HEK293 (cell line): ENCODE results near the gene WDR75.

ENCODE experiments used
- ELK4 ChIP-seq: IDR thresholded peaks from 2 replicates; pipeline ENCODE4 v1.6.1; 2011; ENCODE audit warnings: mild to moderate bottlenecking, low read depth, low read length, borderline replicate concordance
- GLIS2 ChIP-seq: fragments of 450-650 bp; formaldehyde crosslinking; IDR thresholded peaks from 2 replicates; pipeline ENCODE4 v1.5.1; 2016; ENCODE audit warnings: missing biosample characterization, missing genetic modification characterization
- KLF1 ChIP-seq: fragments of 450-650 bp; formaldehyde crosslinking; IDR thresholded peaks from 2 replicates; pipeline ENCODE4 v1.5.1; 2016; ENCODE audit warnings: missing biosample characterization, missing genetic modification characterization
- KLF10 ChIP-seq: fragments of 450-650 bp; IDR thresholded peaks from 2 replicates; pipeline ENCODE4 v1.5.1; 2018; ENCODE audit warnings: missing biosample characterization, mild to moderate bottlenecking, missing genetic modification characterization
- KLF8 ChIP-seq: fragments of 450-650 bp; formaldehyde crosslinking; IDR thresholded peaks from 2 replicates; pipeline ENCODE4 v1.5.1; 2016; ENCODE audit warnings: missing biosample characterization, missing genetic modification characterization
- KLF9 ChIP-seq: fragments of 450-650 bp; formaldehyde crosslinking; IDR thresholded peaks from 2 replicates; pipeline ENCODE4 v1.5.1; 2016; ENCODE audit warnings: missing biosample characterization, missing genetic modification characterization, low read depth
- OSR2 ChIP-seq: fragments of 450-650 bp; formaldehyde crosslinking; IDR thresholded peaks from 2 replicates; pipeline ENCODE4 v1.5.1; 2016; ENCODE audit warnings: missing biosample characterization, missing genetic modification characterization
- SP7 ChIP-seq: fragments of 450-650 bp; formaldehyde crosslinking; IDR thresholded peaks from 2 replicates; pipeline ENCODE4 v1.5.1; 2016; ENCODE audit warnings: missing biosample characterization, missing genetic modification characterization
- YY1 ChIP-seq: fragments of 450-650 bp; formaldehyde crosslinking; IDR thresholded peaks from 2 replicates; pipeline ENCODE4 v1.5.1; 2018; ENCODE audit warnings: missing biosample characterization, missing genetic modification characterization
- ZNF114 ChIP-seq: fragments of 450-650 bp; formaldehyde crosslinking; IDR thresholded peaks from 2 replicates; pipeline ENCODE4 v1.5.0; 2017; ENCODE audit warnings: missing biosample characterization, missing genetic modification characterization
- ZNF16 ChIP-seq: fragments of 450-650 bp; formaldehyde crosslinking; IDR thresholded peaks from 2 replicates; pipeline ENCODE4 v1.5.1; 2016; ENCODE audit warnings: low read depth, missing biosample characterization, missing genetic modification characterization
- ZNF169 ChIP-seq: fragments of 450-650 bp; formaldehyde crosslinking; IDR thresholded peaks from 2 replicates; pipeline ENCODE4 v1.5.1; 2016; ENCODE audit warnings: missing biosample characterization, missing genetic modification characterization
- ZNF239 ChIP-seq: fragments of 450-650 bp; formaldehyde crosslinking; IDR thresholded peaks from 2 replicates; pipeline ENCODE4 v1.5.1; 2016; ENCODE audit warnings: missing biosample characterization, missing genetic modification characterization
- ZNF391 ChIP-seq: fragments of 450-650 bp; formaldehyde crosslinking; IDR thresholded peaks from 2 replicates; pipeline ENCODE4 v1.5.1; 2016; ENCODE audit warnings: low read depth, missing biosample characterization, missing genetic modification characterization, borderline replicate concordance
- ZNF544 ChIP-seq: fragments of 450-650 bp; formaldehyde crosslinking; IDR thresholded peaks from 2 replicates; pipeline ENCODE4 v1.5.0; 2017; ENCODE audit warnings: missing biosample characterization, missing genetic modification characterization
- ZNF585B ChIP-seq: fragments of 450-650 bp; formaldehyde crosslinking; IDR thresholded peaks from 2 replicates; pipeline ENCODE4 v1.5.1; 2016; ENCODE audit warnings: missing biosample characterization, missing genetic modification characterization
- ZNF600 ChIP-seq: fragments of 450-650 bp; formaldehyde crosslinking; IDR thresholded peaks from 2 replicates; pipeline ENCODE4 v1.5.1; 2016; ENCODE audit warnings: missing biosample characterization, missing genetic modification characterization
- ZNF629 ChIP-seq: fragments of 450-650 bp; formaldehyde crosslinking; IDR thresholded peaks from 2 replicates; pipeline ENCODE4 v1.5.1; 2017; ENCODE audit warnings: missing biosample characterization, missing genetic modification characterization
- ZNF658 ChIP-seq: fragments of 450-650 bp; formaldehyde crosslinking; IDR thresholded peaks from 2 replicates; pipeline ENCODE4; 2016; ENCODE audit warnings: missing biosample characterization, missing genetic modification characterization
- ZNF692 ChIP-seq: fragments of 450-650 bp; formaldehyde crosslinking; IDR thresholded peaks from 2 replicates; pipeline ENCODE4 v1.5.1; 2016; ENCODE audit warnings: missing biosample characterization, missing genetic modification characterization
- ZNF768 ChIP-seq: fragments of 450-650 bp; formaldehyde crosslinking; IDR thresholded peaks from 2 replicates; pipeline ENCODE4 v1.5.1; 2018; ENCODE audit warnings: missing biosample characterization, mild to moderate bottlenecking, missing genetic modification characterization
- TF ChIP-seq, protein P1 (sequence below): fragments of 450-650 bp; formaldehyde crosslinking; IDR thresholded peaks from 2 replicates; pipeline ENCODE4 v1.5.1; 2016; ENCODE audit warnings: missing biosample characterization, missing genetic modification characterization
- TF ChIP-seq, protein P2 (sequence below): fragments of 450-650 bp; formaldehyde crosslinking; IDR thresholded peaks from 2 replicates; pipeline ENCODE4 v1.5.1; 2017; ENCODE audit warnings: missing biosample characterization, missing genetic modification characterization
- TF ChIP-seq, protein P3 (sequence below): fragments of 450-650 bp; IDR thresholded peaks from 2 replicates; pipeline ENCODE4 v1.5.1; 2018; ENCODE audit warnings: missing biosample characterization, mild to moderate bottlenecking, missing genetic modification characterization
- TF ChIP-seq, protein P4 (sequence below): fragments of 450-650 bp; formaldehyde crosslinking; IDR thresholded peaks from 2 replicates; pipeline ENCODE4 v1.5.1; 2016; ENCODE audit warnings: missing biosample characterization, missing genetic modification characterization

Gene WDR75

DNA sequence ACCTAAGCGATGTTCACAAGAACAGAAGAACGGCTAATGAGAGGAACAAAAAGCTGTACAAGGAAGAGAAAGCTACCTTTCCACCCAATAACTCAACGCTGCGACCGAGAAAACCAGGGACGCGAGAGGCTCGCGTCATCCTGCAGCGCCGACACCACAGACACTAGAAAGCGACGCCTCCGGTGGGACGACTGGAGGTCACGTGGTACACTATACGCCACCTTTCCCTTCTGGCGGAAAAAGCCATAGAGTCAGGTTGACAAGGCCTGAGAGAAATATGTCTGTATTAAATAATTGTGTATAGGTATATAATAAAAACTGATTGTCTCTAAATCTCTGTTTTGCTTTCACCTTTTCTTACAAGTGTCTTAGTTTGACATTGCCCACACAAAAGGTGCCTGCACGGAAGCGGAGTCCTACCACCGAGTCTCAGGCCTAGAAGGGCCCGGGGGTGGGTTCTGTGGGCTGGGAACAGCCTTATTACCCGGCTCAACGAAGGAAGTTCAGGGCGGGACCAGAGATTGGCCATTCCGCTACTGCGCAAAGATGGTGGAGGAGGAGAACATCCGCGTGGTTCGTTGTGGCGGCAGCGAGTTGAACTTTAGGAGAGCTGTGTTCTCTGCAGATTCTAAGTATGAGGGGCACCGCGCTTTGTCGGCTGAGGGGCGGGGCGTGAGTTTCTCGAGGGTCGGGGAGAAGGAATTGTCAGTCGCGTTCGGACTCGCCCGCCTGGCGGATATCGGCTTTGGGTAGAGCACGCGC, at the start of gene WDR75 (continued):
- TF ChIP-seq SP7 (peak; percentile 21), ZNF629 (tag by site-specific recombination) (peak; percentile 53), GLIS2 (tag by site-specific recombination) (no peak), ELK4 (no peak), ZNF544 (tag by site-specific recombination) (no peak), YY1 (tag by site-specific recombination) (peak; percentile 43), ZNF658 (no peak), ZNF239 (tag by site-specific recombination) (no peak), ZNF169 (no peak), KLF9 (tag by site-specific recombination) (peak; percentile 41; the same call in 1 of the 2 replicates), KLF1 (no peak), ZNF114 (tag by site-specific recombination) (no peak), ZNF391 (tag by site-specific recombination) (no peak), OSR2 (tag by site-specific recombination) (no peak), ZNF692 (tag by site-specific recombination) (peak; percentile 30; the same call in 1 of the 2 replicates), ZNF768 (tag by site-specific recombination) (no peak), ZNF600 (tag by site-specific recombination) (no peak; the same call in 1 of the 2 replicates), KLF10 (tag by site-specific recombination) (0 out of 2 replicates have a peak, but pooled peaks have one; percentile 37), KLF8 (tag by site-specific recombination) (0 out of 2 replicates have a peak, but pooled peaks have one; percentile 19), ZNF585B (tag by site-specific recombination) (no peak), ZNF16 (tag by site-specific recombination) (no peak)
- TF ChIP-seq, protein P1, sequence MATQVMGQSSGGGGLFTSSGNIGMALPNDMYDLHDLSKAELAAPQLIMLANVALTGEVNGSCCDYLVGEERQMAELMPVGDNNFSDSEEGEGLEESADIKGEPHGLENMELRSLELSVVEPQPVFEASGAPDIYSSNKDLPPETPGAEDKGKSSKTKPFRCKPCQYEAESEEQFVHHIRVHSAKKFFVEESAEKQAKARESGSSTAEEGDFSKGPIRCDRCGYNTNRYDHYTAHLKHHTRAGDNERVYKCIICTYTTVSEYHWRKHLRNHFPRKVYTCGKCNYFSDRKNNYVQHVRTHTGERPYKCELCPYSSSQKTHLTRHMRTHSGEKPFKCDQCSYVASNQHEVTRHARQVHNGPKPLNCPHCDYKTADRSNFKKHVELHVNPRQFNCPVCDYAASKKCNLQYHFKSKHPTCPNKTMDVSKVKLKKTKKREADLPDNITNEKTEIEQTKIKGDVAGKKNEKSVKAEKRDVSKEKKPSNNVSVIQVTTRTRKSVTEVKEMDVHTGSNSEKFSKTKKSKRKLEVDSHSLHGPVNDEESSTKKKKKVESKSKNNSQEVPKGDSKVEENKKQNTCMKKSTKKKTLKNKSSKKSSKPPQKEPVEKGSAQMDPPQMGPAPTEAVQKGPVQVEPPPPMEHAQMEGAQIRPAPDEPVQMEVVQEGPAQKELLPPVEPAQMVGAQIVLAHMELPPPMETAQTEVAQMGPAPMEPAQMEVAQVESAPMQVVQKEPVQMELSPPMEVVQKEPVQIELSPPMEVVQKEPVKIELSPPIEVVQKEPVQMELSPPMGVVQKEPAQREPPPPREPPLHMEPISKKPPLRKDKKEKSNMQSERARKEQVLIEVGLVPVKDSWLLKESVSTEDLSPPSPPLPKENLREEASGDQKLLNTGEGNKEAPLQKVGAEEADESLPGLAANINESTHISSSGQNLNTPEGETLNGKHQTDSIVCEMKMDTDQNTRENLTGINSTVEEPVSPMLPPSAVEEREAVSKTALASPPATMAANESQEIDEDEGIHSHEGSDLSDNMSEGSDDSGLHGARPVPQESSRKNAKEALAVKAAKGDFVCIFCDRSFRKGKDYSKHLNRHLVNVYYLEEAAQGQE (tag by site-specific recombination) = no peak
- TF ChIP-seq, protein P2, sequence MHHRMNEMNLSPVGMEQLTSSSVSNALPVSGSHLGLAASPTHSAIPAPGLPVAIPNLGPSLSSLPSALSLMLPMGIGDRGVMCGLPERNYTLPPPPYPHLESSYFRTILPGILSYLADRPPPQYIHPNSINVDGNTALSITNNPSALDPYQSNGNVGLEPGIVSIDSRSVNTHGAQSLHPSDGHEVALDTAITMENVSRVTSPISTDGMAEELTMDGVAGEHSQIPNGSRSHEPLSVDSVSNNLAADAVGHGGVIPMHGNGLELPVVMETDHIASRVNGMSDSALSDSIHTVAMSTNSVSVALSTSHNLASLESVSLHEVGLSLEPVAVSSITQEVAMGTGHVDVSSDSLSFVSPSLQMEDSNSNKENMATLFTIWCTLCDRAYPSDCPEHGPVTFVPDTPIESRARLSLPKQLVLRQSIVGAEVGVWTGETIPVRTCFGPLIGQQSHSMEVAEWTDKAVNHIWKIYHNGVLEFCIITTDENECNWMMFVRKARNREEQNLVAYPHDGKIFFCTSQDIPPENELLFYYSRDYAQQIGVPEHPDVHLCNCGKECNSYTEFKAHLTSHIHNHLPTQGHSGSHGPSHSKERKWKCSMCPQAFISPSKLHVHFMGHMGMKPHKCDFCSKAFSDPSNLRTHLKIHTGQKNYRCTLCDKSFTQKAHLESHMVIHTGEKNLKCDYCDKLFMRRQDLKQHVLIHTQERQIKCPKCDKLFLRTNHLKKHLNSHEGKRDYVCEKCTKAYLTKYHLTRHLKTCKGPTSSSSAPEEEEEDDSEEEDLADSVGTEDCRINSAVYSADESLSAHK = no peak
- TF ChIP-seq, protein P3, sequence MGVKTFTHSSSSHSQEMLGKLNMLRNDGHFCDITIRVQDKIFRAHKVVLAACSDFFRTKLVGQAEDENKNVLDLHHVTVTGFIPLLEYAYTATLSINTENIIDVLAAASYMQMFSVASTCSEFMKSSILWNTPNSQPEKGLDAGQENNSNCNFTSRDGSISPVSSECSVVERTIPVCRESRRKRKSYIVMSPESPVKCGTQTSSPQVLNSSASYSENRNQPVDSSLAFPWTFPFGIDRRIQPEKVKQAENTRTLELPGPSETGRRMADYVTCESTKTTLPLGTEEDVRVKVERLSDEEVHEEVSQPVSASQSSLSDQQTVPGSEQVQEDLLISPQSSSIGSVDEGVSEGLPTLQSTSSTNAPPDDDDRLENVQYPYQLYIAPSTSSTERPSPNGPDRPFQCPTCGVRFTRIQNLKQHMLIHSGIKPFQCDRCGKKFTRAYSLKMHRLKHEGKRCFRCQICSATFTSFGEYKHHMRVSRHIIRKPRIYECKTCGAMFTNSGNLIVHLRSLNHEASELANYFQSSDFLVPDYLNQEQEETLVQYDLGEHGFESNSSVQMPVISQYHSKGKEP (tag by site-specific recombination) = no peak
- TF ChIP-seq, protein P4, sequence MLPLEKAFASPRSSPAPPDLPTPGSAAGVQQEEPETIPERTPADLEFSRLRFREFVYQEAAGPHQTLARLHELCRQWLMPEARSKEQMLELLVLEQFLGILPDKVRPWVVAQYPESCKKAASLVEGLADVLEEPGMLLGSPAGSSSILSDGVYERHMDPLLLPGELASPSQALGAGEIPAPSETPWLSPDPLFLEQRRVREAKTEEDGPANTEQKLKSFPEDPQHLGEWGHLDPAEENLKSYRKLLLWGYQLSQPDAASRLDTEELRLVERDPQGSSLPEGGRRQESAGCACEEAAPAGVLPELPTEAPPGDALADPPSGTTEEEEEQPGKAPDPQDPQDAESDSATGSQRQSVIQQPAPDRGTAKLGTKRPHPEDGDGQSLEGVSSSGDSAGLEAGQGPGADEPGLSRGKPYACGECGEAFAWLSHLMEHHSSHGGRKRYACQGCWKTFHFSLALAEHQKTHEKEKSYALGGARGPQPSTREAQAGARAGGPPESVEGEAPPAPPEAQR = no peak
